ENCODE results near the gene TNNI3K.

TNNI3K gene

DNA sequence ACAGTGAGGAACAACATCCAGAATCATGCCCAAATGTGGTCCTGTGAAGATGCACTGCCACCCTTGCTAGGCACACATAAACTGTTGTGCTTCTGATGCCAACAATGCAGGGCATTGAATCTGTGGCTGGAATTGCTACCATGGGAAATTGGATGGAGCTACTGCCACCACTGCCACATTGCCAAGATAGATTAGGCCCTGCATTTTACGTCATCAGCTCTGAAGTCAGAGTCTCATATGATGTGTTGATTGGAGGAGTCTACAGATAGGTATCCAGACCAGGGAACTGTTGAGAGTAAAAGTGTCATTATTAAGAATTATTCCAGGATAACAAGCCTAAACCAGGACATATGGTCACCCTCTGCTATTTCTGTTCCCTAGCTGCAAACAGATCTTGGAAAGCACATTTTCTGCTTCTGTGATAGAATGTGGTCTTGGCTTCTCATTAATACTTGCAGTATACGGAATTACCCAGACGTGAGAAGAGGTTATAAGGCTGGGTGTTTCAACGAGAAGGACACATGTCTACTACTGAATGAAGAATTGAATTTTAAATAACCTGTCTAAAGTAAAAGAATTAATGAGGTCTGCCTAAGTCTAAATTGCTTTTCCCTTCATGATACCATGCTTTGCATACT lies 106.6 kb downstream of the TNNI3K start:
- H3K27me3 Mint-ChIP-seq = no peaks in the 10 kb centered on the region
- ATAC-seq (no peak), DNase-seq (no peak)
- no peaks in the 10 kb centered on the region for H3K4me1 Mint-ChIP-seq
- H3K27ac Mint-ChIP-seq = no peak overlapping the region
- no peak overlapping the region for H3K4me3 Mint-ChIP-seq
- no peaks in the 10 kb centered on the region for H3K9me3 Mint-ChIP-seq

DNA sequence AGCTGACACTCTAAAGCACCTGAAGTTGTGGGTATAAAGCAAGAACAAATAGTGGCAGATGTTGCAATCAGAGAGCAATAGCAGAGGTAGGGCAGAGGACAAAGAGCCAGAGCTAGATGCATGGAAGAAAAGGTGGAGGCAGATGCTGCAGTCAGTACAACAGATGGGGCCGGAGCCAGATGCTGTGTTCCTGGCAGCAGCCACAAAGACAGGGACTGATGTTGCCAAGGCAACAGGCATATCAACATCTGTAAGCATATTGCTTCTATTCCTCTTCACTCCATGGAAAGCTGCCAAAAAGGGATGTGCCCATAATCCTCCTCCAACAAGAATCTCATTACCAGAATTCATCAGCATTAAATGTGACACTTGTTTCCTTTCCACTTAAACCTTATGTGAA lies 108.0 kb downstream of the TNNI3K start:
- no peak for ATAC-seq
- no peak overlapping the region for H3K27ac Mint-ChIP-seq
- no peak overlapping the region for H3K4me3 Mint-ChIP-seq
- DNase-seq = no peak
- no peaks in the 10 kb centered on the region for H3K27me3 Mint-ChIP-seq
- H3K9me3 Mint-ChIP-seq = no peaks in the 10 kb centered on the region
- no peaks in the 10 kb centered on the region for H3K4me1 Mint-ChIP-seq

DNA sequence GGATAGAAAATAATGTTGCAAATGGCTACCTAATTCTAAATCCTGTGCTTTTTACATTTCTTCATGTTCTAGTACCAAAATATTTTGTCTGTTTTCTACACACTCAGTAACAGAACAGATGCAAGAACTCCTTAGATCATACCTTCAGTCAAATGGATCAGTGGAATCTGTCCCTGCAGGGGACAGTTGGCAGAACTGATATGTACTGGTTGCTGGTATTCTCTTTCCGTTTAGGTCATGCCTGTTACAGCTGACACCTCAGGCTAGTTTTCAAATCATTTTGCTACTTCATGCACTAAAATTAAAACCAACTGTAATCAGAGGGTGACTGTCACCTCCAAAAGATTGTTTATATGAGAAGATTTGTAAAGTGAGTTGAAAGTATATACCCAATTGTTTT lies 109.2 kb downstream of the TNNI3K start:
- DNase-seq = no peak
- Mint-ChIP-seq H3K4me1 (no peaks in the 10 kb centered on the region), H3K27ac (no peak overlapping the region), H3K27me3 (no peaks in the 10 kb centered on the region), H3K9me3 (no peaks in the 10 kb centered on the region), H3K4me3 (no peak overlapping the region)
- no peak for ATAC-seq

DNA sequence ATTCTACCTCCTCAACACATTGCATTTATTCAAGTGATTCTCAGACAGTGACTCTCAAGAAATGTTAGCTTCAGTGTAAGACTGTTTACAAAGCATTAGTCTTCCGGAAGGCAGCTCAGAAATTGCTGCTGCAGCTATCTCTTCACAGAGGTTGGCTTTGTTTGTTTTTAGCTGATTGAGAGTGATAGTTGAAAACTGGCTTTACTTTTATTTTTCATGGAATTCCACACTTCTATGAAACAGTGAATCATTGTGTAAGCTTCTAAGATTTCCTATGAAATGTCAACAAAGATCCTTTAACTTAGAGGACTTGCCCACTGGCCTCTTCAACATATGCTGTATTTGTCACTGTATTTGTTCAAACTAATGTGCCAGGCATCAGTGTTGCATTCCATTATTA lies 121.3 kb downstream of the TNNI3K start:
- H3K27ac Mint-ChIP-seq = no peak overlapping the region
- H3K9me3 Mint-ChIP-seq = peaks cover 0 to 3% of the 10 kb centered on the region in 2 donors
- no peaks in the 10 kb centered on the region for H3K4me1 Mint-ChIP-seq
- no peak for DNase-seq
- no peaks in the 10 kb centered on the region for H3K27me3 Mint-ChIP-seq
- ATAC-seq = no peak
- H3K4me3 Mint-ChIP-seq = no peak overlapping the region

- DNase-seq = no peak
- Mint-ChIP-seq H3K4me3 (no peak overlapping the region), H3K27me3 (no peaks in the 10 kb centered on the region), H3K9me3 (no peaks in the 10 kb centered on the region), H3K27ac (no peak overlapping the region), H3K4me1 (no peaks in the 10 kb centered on the region)
- no peak for ATAC-seq
Measured at GRCh38 chr1:74357150-74357549, 122.0 kb downstream of the TNNI3K start.

- Mint-ChIP-seq H3K4me3 (no peak overlapping the region), H3K4me1 (no peaks in the 10 kb centered on the region), H3K27me3 (no peaks in the 10 kb centered on the region), H3K9me3 (no peaks in the 10 kb centered on the region), H3K27ac (no peak overlapping the region)
- ATAC-seq = no peak
- no peak for DNase-seq
Measured at GRCh38 chr1:74357756-74358155, 122.6 kb downstream of the TNNI3K start.

- no peak for DNase-seq
- ATAC-seq = no peak
- Mint-ChIP-seq H3K27ac (no peak overlapping the region), H3K27me3 (no peaks in the 10 kb centered on the region), H3K9me3 (no peaks in the 10 kb centered on the region), H3K4me3 (no peak overlapping the region), H3K4me1 (no peaks in the 10 kb centered on the region)
Measured at GRCh38 chr1:74362691-74363090, 127.5 kb downstream of the TNNI3K start.

- Mint-ChIP-seq H3K4me1 (no peaks in the 10 kb centered on the region), H3K27ac (no peak overlapping the region), H3K9me3 (no peaks in the 10 kb centered on the region), H3K27me3 (no peaks in the 10 kb centered on the region), H3K4me3 (no peak overlapping the region)
- ATAC-seq = no peak
- DNase-seq = no peak
Measured at GRCh38 chr1:74363220-74363619, 128.0 kb downstream of the TNNI3K start.

- Mint-ChIP-seq H3K27ac (no peak overlapping the region), H3K27me3 (no peaks in the 10 kb centered on the region), H3K9me3 (no peaks in the 10 kb centered on the region), H3K4me1 (no peaks in the 10 kb centered on the region), H3K4me3 (no peak overlapping the region)
- no peak for ATAC-seq
- DNase-seq = no peak
Measured at GRCh38 chr1:74367175-74367813, 132.1 kb downstream of the TNNI3K start.

DNA sequence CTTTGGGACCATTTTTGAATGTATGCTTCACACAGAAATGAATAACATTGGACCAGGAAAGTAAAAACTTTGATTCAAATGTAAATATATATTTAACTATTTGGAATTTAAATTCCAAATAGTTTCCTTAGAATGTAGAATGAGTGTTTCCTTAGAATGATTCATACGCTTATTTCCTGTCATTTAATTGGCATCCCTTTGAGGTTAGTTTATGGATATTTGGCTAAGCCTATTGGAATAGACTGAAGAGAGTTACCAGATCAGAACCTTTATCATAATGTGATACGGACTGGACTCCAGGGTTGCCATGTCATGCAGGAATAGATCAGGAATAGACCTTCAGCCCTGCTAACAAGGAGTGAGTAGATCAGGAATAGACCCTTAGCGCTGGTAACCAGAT lies 133.1 kb downstream of the TNNI3K start:
- Mint-ChIP-seq H3K27ac (peak overlapping the region in 1 of 2 donors; percentile 7), H3K4me3 (no peak overlapping the region), H3K27me3 (no peaks in the 10 kb centered on the region), H3K4me1 (no peaks in the 10 kb centered on the region), H3K9me3 (no peaks in the 10 kb centered on the region)
- ATAC-seq = no peak
- no peak for DNase-seq

DNA sequence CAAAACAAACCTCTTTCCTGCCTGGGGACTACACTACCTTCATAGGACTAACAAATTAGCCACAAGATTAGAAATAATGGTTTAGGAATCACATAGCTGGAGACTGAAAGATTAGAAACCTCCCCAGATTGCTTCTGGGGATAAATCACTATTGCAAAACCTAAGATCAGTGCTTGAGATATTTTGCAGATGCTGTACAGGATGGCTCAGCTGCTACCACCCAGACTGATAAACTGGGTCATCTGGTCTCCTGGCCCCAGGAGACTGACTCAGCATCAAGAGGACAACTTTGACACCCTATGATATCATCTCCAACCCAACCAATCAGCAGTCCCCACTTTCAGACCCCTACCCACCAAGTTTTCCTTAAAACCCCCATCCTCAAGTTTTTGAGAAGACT lies 140.2 kb downstream of the TNNI3K start:
- no peak overlapping the region for H3K4me3 Mint-ChIP-seq
- DNase-seq (no peak), ATAC-seq (no peak)
- no peaks in the 10 kb centered on the region for H3K4me1 Mint-ChIP-seq
- H3K27ac Mint-ChIP-seq = no peak overlapping the region
- no peaks in the 10 kb centered on the region for H3K27me3 Mint-ChIP-seq
- H3K9me3 Mint-ChIP-seq = no peaks in the 10 kb centered on the region

GRCh38 chr1:74380252-74380651 lies 145.1 kb downstream of the TNNI3K start:
- Mint-ChIP-seq H3K9me3 (no peaks in the 10 kb centered on the region), H3K4me1 (no peaks in the 10 kb centered on the region)
- no peak for DNase-seq

DNA sequence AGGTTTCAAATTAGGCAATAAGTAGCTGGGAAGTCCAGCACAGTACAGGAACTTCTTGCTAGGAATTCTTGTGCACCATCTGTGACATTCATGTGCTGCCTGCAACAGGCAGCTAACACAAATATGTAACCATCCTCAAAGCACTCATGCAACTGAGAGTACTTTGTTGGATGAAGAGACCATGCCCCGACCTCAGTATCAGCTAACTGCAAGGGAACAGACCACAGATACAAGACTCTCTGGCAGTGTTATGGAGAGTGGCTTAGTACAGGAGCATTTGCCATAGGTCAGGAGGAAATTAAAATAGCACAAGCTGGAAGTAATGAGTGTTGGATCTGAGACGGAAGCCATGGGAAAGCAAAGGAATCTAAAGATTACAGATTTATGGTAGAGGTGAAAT lies 153.7 kb downstream of the TNNI3K start:
- H3K27ac Mint-ChIP-seq = no peak overlapping the region
- no peak overlapping the region for H3K4me3 Mint-ChIP-seq
- H3K4me1 Mint-ChIP-seq = no peaks in the 10 kb centered on the region
- no peaks in the 10 kb centered on the region for H3K9me3 Mint-ChIP-seq
- no peak for ATAC-seq
- H3K27me3 Mint-ChIP-seq = no peaks in the 10 kb centered on the region
- no peak for DNase-seq

More at GRCh38 chr1:74380252-74380651, 145.1 kb downstream of the TNNI3K start:
- no peak for ATAC-seq
- H3K27me3 Mint-ChIP-seq = no peaks in the 10 kb centered on the region
- no peak overlapping the region for H3K4me3 Mint-ChIP-seq
- no peak overlapping the region for H3K27ac Mint-ChIP-seq

DNA sequence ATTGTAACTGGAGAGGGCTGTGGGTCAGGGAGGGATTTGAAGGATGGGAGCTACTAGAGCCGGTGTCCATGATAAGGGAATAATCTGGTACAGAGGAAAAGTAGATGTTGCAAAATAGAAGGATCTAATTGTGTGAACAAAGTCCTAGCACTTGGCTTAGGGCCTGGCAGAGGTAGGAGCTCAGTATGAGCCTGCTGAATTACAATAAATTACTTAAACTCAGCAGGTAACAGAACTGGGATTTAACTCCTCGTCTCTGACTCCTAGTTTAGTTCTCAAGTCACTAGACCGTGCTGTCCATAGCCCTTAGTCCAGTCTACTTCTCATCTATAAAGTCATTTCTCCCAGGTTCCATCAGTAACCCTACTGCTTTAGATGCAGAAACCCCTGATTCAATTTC lies 157.0 kb downstream of the TNNI3K start:
- Mint-ChIP-seq H3K9me3 (no peaks in the 10 kb centered on the region), H3K27me3 (no peaks in the 10 kb centered on the region), H3K27ac (no peak overlapping the region), H3K4me1 (no peaks in the 10 kb centered on the region), H3K4me3 (no peak overlapping the region)
- ATAC-seq (no peak), DNase-seq (no peak)

GRCh38 chr1:74392840-74393239 lies 157.7 kb downstream of the TNNI3K start:
- no peaks in the 10 kb centered on the region for H3K27me3 Mint-ChIP-seq
- DNase-seq (no peak), ATAC-seq (no peak)
- H3K4me3 Mint-ChIP-seq = no peak overlapping the region
- no peak overlapping the region for H3K27ac Mint-ChIP-seq
- H3K9me3 Mint-ChIP-seq = no peaks in the 10 kb centered on the region
- no peaks in the 10 kb centered on the region for H3K4me1 Mint-ChIP-seq

DNA sequence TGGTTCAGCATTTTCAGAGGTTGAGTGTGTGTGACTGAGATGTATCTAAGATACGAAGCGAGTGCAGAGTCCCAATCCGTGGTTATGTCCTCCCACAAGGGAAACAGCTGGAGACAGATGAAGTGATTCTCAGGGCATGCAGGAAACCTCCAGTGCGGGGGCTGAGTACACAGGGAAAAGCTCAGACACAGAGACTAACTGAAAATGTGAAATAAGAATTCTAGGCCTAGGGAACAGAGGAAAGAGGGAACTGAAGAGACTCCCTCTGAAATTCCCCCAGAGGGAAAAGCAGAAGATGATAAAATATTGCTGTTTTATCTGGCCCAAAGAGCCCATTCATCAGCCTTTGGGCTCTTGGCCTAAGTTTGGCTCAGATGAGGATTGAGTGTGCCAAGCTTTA lies 160.4 kb downstream of the TNNI3K start:
- no peak for DNase-seq
- no peaks in the 10 kb centered on the region for H3K9me3 Mint-ChIP-seq
- no peak overlapping the region for H3K4me3 Mint-ChIP-seq
- no peaks in the 10 kb centered on the region for H3K4me1 Mint-ChIP-seq
- H3K27ac Mint-ChIP-seq = no peak overlapping the region
- no peaks in the 10 kb centered on the region for H3K27me3 Mint-ChIP-seq
- no peak for ATAC-seq

DNA sequence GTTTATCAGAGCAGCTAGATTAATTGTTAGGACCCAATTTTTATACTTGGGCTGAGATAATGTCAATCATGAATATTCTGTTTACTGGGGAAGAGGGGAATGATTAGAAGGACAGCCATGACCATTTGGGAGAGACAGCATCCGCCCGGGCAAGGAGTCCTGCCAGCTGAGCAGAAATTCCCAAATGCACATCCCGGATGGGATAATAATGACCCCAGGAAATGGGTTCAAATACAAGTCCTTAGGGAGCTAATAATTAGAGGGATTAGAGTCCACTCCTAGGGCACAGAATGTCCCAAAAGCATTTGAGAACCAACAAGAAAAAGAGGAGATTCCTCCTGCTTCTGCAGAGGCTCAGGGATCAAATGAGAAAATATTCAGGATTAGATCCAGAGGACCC lies 161.3 kb downstream of the TNNI3K start:
- ATAC-seq (no peak), DNase-seq (no peak)
- Mint-ChIP-seq H3K4me1 (no peaks in the 10 kb centered on the region), H3K4me3 (no peak overlapping the region), H3K27me3 (no peaks in the 10 kb centered on the region), H3K27ac (no peak overlapping the region), H3K9me3 (no peaks in the 10 kb centered on the region)

All from stimulated activated naive CD8-positive, alpha-beta T cell treated with anti-CD3 and anti-CD28 coated beads, Interleukin-15, amount 100 ng/mL, for 72 hours (primary cell).